HG02970 (cell line): ENCODE data around the gene STX3.
"Not testable (repeated sequence)": the region's sequence is repeated elsewhere in the genome, so short reads cannot be mapped to it uniquely, and the experiment has no call there.

Experiments used
- ATAC-seq: cut with Tn5 transposase; IDR thresholded peaks from one replicate; pipeline ENCODE4 v1.9.1; 2021; ENCODE audit warnings: mild to moderate bottlenecking, moderate library complexity, moderate number of reproducible peaks; ENCODE audit not compliant: unreplicated experiment, low FRiP score

STX3 gene

GRCh38 chr11:59822989-59823566, 67.9 kb downstream of the STX3 start:
- ATAC-seq = peak; percentile 69

DNA sequence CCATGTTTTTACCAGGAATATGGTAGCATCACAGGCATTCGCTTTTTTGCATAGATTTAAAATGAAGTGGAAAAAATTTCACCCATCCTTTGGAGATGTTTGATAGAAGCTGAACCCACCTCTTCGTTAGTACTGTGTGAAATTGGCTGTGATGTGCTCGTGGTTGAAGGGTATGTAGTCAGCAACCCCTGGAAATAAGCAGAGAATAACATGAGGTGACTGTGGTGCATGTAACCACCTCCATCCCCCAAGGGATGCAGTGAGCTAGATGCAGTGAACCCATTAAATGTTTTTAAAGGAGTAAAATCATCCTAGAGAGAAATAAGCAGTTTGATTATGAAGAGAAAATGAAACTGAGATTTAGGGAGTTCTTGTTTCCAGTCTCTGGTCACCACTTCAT, 74.2 kb downstream of the STX3 start:
- ATAC-seq = no peak

DNA sequence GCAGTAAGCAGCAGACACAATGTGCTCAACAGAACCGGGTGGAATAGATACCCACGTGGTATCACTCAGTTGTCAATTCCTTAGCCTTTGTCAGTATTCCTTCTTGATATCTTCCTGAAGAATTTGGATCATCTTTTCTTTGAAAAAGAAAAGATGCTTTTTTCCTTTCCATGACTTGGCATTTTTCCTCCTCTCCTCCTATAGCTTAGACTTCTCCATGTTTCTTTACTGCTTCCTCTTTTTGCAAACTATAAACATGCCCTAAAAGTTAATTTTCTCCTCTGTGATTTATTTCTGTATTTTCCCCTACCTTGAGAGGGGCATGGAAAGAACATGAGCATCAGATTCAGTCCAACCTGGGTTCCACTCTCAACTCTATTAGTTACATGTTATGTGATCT, 78.4 kb downstream of the STX3 start:
- ATAC-seq = no peak

DNA sequence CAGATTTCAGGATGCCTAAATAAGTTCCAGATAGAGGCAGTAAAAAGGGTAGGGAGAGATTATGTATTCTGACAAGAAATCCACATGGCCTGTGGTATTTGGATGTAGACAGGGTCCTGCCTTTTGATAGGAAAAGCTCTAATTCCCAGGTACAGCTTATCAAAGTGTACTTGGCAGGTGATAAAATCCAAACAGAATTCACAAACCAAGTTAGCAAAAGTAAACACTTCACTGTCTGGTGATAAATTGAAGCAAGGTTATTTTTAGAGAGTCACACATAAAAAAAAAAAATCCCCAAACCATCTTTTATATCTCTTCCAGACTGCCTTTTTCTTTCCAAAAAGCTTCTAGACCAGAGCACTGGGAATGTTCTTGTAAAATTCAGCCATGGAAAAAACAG, 84.4 kb downstream of the STX3 start:
- no peak for ATAC-seq

DNA sequence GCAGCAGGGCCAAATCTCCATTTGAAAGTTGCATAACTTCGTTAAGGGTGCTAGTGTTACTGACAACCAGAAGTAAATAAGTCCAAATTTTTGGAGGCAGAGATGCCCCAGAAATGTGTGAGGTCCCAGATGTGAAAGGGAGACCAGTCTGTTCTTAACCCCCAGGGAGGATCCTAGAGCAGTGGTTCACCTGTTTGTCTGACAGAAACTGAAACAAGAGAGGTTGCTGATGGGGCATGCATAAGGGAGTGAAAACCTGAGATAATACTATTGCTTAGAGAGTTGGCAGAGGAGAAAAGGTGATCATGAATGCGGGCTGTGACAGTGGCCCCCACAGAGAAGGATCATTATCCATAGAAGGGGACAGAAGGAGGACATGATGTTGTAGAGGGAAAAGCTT, 86.3 kb downstream of the STX3 start:
- ATAC-seq = no peak

DNA sequence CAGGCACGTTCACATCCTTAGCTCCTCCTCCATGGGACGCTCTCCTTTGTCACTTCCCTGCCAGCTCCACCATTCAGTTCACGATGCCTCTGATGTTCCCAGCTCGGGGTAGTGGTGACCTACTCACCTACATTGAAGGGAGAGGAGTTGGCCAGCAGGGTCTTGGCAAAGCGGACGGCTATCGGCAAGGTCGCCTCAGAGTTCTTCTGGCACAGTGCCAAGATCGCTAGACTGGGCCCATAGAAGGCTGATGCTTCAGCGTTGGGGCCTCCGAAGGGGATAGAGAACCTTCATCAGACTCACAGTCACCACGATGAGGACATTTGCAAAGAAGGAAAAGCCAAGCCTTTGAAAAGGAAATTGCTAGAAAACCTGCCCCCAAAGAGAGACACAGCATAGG, 87.1 kb downstream of the STX3 start:
- no peak for ATAC-seq

DNA sequence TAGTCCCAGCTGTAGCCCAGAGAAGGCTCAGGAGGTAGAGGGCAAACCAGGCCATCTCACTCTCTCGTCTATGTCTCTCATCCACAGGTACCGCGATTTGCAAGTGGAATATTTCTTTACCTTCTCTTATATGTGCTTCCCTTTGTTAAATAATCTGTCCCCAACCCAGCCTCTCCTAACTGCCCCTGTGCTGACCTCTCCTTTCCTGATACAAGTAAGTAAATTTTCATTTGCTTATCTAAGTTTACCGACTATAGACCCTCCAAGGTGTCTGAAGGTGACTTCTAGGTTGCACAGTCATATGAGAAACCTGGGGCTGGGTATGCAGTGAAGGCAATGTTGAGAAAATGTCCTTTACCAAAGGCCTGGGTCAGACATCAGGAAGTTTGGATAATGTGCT, 90.2 kb downstream of the STX3 start, which contains the start of gene CBLIF:
TSS of gene CBLIF (minus strand) at position 101 of the 400 bp plus-strand sequence. CDS start at position 55, 46 bp downstream.
- ATAC-seq = no peak

DNA sequence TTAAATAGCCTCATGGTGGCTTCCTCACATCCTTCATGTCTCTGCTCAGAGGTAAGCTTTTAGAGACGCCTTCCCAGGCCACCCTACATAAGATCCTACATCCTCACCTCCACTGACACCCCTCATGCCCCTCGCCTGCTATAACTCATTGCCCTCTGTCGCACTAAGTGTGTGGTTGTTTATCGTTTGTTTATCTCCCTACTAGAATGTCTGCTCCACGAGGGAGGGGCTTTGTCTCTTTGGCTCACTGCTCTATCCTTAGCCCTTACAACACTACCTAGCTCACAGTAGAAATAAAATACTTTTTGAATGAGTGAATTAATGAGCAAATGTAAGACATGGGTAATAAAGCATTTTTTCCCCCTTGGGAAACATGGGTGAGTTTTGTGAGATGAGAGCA, 91.4 kb downstream of the STX3 start:
- no peak for ATAC-seq

GRCh38 chr11:59847626-59848025, 92.5 kb downstream of the STX3 start:
- no peak for ATAC-seq

DNA sequence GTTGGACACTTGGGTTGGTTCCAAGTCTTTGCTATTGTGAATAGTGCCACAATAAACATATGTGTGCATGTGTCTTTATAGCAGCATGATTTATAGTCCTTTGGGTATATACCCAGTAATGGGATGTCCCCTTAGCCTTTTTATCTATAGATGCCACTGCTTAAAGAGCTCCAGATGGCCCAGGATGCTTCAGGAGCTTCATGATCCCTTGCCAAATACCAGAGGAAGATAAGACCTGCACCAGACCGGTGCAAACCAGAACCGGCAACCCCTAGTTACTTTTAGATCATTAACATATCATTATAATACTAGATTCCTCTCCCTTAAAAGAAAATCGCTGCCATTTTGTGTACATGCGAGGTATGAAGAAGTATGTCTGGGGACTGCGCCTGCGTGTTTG, 93.3 kb downstream of the STX3 start:
- ATAC-seq = not testable (repeated sequence)

GRCh38 chr11:59849129-59849528, 94.0 kb downstream of the STX3 start:
- no peak for ATAC-seq

DNA sequence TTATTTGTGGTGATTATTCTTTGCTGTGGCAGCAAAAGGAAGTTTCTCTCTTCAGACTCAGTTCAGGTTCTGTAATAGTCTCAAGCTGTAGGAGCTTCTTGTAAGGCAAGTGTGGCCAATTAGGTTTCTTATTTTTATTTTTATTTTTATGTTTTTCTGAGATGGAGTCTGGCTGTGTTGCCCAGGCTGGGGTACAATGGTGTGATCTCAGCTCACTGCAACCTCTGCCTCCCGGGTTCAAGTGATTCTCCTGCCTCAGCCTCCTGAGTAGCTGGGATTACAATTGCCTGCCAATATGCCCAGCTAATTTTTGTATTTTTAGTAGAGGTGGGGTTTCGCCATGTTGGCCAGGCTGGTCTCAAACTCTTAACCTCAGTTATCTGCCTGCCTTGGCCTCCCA, 94.4 kb downstream of the STX3 start:
- ATAC-seq = not testable (repeated sequence)

DNA sequence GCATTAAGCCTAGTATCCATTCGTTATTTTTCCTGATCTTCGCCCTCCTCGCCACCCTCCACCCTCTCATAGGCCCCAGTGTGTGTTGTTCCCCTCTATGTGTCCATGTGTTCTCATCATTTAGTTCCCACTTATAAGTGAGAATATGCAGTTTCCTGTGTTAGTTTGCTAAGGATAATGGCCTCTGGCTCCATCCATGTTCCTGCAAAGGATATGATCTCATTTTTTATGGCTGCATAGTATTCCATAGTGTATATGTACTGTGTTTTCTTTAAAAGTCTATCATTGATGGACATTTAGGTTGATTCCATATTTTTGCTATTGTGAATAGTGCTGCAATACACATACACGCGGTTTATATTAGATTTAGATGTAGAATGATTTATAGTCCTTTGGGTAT, 96.2 kb downstream of the STX3 start:
- ATAC-seq = not testable (repeated sequence)

DNA sequence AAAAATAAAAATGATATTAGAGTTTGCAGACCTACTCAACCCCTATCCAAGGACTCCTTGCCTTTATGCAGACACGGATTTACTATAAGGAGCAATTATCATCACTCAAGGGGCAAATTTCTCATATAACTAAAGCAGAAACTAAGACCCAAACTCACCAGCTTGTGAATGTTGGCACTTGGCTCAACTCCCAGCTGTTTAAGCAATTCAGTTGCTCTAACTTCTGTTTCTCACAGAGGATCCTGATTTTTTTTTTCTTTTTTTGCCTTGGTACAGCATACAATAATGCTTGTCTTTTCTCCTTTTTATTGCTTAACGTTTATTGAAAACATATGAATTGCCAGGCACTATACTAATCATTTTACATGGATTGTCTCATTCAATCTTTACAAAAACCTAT, 99.7 kb downstream of the STX3 start:
- no peak for ATAC-seq
